Spleen (tissue), 11 donors: ENCODE measurements around the gene KIF21A. TPM values are rescaled to one million over a fixed set of nuclear protein-coding genes. Genes with fewer than 3 reads are reported as not detected.

ENCODE experiments used
- DNase-seq: peaks from one replicate; pipeline ENCODE4 v3.0.0-alpha.2; 2020
- H3K27ac ChIP-seq, 8 donors: fragments of 200-600 bp; sonication (generic) in 7 of 8; 1 replicate in 4 of 8; 2 replicates in 4 of 8; pipeline versions ENCODE4 v1.5.0 to v1.8.0; 2016 to 2021; ENCODE audit warnings: inconsistent platforms in 4 of 8, mild to moderate bottlenecking in 4 of 8, moderate library complexity in 1 of 8
- H3K27me3 ChIP-seq, 7 donors: fragments of 200-600 bp; sonication (generic) in 6 of 7; replicated peaks in 1 of 7; 1 replicate in 4 of 7; 2 replicates in 3 of 7; pipeline versions ENCODE4 v1.5.0 to v1.8.0; 2016 to 2021; ENCODE audit warnings: inconsistent platforms in 3 of 7, mild to moderate bottlenecking in 1 of 7
- H3K36me3 ChIP-seq, 6 donors: fragments of 200-600 bp; sonication (generic) in 5 of 6; 1 replicate in 4 of 6; 2 replicates in 2 of 6; pipeline versions ENCODE4 v1.5.0 to v1.8.0; 2016 to 2021; ENCODE audit warnings: inconsistent platforms in 2 of 6
- H3K4me1 ChIP-seq, 6 donors: fragments of 200-600 bp; sonication (generic) in 5 of 6; 1 replicate in 3 of 6; 2 replicates in 3 of 6; pipeline versions ENCODE4 v1.5.0 to v1.8.0; 2016 to 2021; ENCODE audit warnings: inconsistent platforms in 3 of 6
- H3K4me3 ChIP-seq, 8 donors: fragments of 200-600 bp; sonication (generic) in 7 of 8; 1 replicate in 4 of 8; 2 replicates in 4 of 8; pipeline versions ENCODE4 v1.5.0 to v1.8.0; 2016 to 2021; ENCODE audit warnings: inconsistent platforms in 4 of 8, mild to moderate bottlenecking in 4 of 8, moderate library complexity in 2 of 8
- H3K9me3 ChIP-seq, 8 donors: fragments of 200-600 bp; sonication (generic) in 7 of 8; 1 replicate in 4 of 8; 2 replicates in 4 of 8; pipeline versions ENCODE4 v1.5.0 to v1.8.0; 2016 to 2021; ENCODE audit warnings: inconsistent platforms in 4 of 8
- CTCF ChIP-seq, 11 experiments: fragments of 200-600 bp in 7 of 11; fragments of 450-650 bp in 4 of 11; sonication (generic) in 4 of 11; IDR thresholded peaks in 8 of 11; conservative IDR thresholded peaks in 3 of 11; 1 replicate in 7 of 11; 2 replicates in 4 of 11; pipeline versions ENCODE4 v1.4.0 to v1.8.0; 2016 to 2021; ENCODE audit warnings: antibody characterized with exemption in 11 of 11, inconsistent platforms in 4 of 11, mild to moderate bottlenecking in 1 of 11
- POLR2A ChIP-seq, 3 donors: fragments of 450-650 bp; IDR thresholded peaks; one replicate each; pipeline ENCODE4 v1.5.1; 2017; ENCODE audit warnings: antibody characterized with exemption in 3 of 3, mild to moderate bottlenecking in 1 of 3
- POLR2AphosphoS5 ChIP-seq, 3 donors: sonication (generic); formaldehyde crosslinking; IDR thresholded peaks; one replicate each; pipeline ENCODE4 v1.5.1; 2017; ENCODE audit warnings: antibody characterized with exemption in 3 of 3
- whole genome bisulfite sequencing, 5 donors: extraction: QIAGEN DNeasy Blood & Tissue Kit in 3 of 5; methylation state at CpG; one replicate each; pipeline versions ENCODE4 v1.1.5 to v1.1.7; 2013 to 2018; 5-methylcytosine and 5-hydroxymethylcytosine counted together
- intact Hi-C: fragments of 100-400 bp; cut with DNase I; formaldehyde crosslinking; loops from one replicate; pipeline ENCODE4 v1.15.0; 2023; ENCODE audit warnings: low total_unique reads
- polyA plus RNA-seq, 3 donors: library from polyadenylated mRNA; stranded (reverse); fragments of 200-250 nt; gene quantifications; one replicate each; pipeline ENCODE4 v1.2.1, GENCODE V29; 2013
- total RNA-seq, 7 donors: library from RNA; depleted of rRNA in 3 of 7; stranded (reverse); fragments of >200 nt in 3 of 7; fragmentation: NEBNext Ultra II Directional in 4 of 7; extraction: Animal tissue kit (Norgen Biotek cat#: 25700) in 4 of 7; gene quantifications; one replicate each; pipeline versions ENCODE4 v1.1.0 to v1.2.1, GENCODE V29; 2016 to 2021
- donor health status: healthy with polysubstance abuse.
- donor health status: DM: no; HTN: no; CAD: no; lungs with moderate emphysema.
- donor health status: DM: no; HTN: no; CAD: no.
- donor health status: Bipolar disorder and iron deficiency.
- donor health status: healthy.
- donor health status: DM: no; HTN: no; CAD: no.
- donor health status: DM: yes; HTN: yes; CAD: no.

Gene KIF21A
- total and polyA plus RNA-seq, 10 donors = 1.0 to 47.1 (median 11.8) TPM

DNA sequence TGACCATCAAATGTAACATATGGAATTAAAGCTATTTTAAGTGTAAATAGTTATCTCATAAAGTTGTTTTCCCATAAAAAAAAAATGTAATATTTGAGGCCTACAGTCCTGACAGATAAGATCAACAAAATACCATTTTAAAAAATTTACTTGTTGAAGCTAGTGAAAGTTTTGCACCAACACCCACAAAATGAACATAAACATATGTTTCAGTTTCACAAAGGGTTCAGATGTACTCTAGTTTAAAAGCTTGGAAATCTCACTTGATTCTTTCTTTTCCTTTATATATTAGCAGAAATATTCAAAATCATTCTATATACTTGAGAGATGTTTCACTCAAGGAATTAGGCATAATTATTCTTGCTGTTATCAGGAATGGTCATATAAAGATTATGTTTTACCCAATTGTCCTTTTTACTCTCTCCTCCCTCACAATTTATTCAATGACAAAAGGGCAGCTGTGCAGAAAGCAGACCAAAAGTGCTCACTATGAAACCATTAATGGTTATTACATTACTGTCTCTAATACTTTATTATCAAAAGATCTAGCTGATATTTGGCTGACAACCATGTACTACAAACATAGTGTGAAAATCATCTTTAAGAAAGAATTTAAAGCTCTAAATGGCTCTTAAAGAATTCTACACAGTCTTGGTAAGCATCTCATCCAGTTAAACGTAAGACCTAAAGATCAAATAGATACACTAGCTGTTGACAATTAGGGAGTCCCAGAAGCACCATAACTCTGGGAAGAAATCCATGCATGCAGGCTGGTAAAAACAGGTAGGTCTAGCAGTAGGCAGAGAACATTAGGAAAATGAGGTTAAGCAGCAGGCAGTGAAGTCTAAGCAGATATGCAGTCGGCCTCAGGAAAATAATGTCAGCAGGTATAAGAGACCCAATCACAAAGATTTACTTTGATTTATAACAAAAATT lies 28.8 kb downstream of the KIF21A start:
- no peak for DNase-seq
- Histone ChIP-seq H3K4me1 (peaks cover 0 to 8% (median 0%) of the 10 kb centered on the region in 6 donors), H3K4me3 (no peak overlapping the region), H3K36me3 (no peaks in the 10 kb centered on the region), H3K9me3 (no peaks in the 10 kb centered on the region), H3K27me3 (no peaks in the 10 kb centered on the region), H3K27ac (no peak overlapping the region)
- TF ChIP-seq POLR2AphosphoS5 (IDR thresholded peaks at IDR 0.05) = no peak
- TF ChIP-seq CTCF (IDR thresholded peaks at IDR 0.05 in 8 of 11, conservative IDR thresholded peaks at IDR 0.05 in 3 of 11) = no peak
- intact Hi-C loops = no loop called here
- 82 to 91% (median 85%) methylated on average over 2 of the region's 2 CpGs for WGBS, 5 donors

DNA sequence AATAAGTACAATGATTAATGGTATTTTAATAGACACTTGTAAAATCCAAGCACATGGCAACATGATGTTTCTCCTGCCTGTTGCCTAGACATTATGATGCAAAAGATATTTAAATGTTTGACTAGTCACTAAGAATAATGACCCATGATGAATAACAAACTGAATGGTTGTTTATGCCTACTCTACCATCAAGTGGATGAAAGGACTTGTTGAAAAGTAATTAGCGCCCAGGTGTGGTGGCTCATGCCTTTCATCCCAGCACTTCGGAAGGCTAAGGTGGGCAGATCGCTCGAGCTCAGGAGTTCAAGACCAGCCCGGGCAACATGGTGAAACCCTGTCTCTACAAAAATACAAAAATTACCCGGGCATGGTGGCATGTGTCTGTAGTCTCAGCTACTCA lies 30.7 kb downstream of the KIF21A start:
- Histone ChIP-seq H3K9me3 (no peaks in the 10 kb centered on the region), H3K4me1 (peaks cover 0 to 8% (median 0%) of the 10 kb centered on the region in 6 donors), H3K36me3 (no peaks in the 10 kb centered on the region), H3K27me3 (no peaks in the 10 kb centered on the region), H3K27ac (no peak overlapping the region), H3K4me3 (no peak overlapping the region)
- intact Hi-C loops = no loop called here
- WGBS, 5 donors = 71 to 92% (median 89%) methylated on average over 6 of the region's 6 CpGs
- TF ChIP-seq POLR2AphosphoS5 (IDR thresholded peaks at IDR 0.05) = no peak
- DNase-seq = no peak

DNA sequence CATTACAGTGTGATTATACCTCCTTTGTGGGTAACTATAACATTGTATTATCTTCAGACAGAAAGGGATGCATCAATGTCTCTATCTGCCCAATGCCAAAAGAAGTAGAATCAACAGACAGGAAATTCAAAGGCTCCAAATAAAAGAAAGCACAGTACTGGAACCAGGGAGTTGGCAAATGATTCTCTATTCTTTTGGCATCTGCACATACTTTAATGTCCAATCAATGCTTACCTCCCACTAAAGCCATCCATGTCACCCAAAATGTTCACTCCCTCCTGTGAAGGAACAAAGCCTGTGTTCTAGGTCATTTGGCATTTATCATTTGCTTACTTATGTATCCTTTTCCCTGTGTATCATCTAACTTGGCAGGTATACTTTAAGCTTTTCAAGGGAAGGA lies 36.7 kb downstream of the KIF21A start:
- H3K4me1 ChIP-seq = no peaks in the 10 kb centered on the region
- H3K27ac ChIP-seq = no peak overlapping the region
- no peaks in the 10 kb centered on the region for H3K27me3 ChIP-seq
- intact Hi-C loops = no loop called here
- no peaks in the 10 kb centered on the region for H3K36me3 ChIP-seq
- DNase-seq = no peak
- no peak overlapping the region for H3K4me3 ChIP-seq
- TF ChIP-seq POLR2A (IDR thresholded peaks at IDR 0.05) (no peak), POLR2AphosphoS5 (IDR thresholded peaks at IDR 0.05) (no peak), CTCF (IDR thresholded peaks at IDR 0.05 in 8 of 11, conservative IDR thresholded peaks at IDR 0.05 in 3 of 11) (no peak)
- H3K9me3 ChIP-seq = no peaks in the 10 kb centered on the region

- 67 to 84% (median 74%) methylated on average over 3 of the region's 3 CpGs for WGBS, 5 donors
- no peak for DNase-seq
- Histone ChIP-seq H3K9me3 (no peaks in the 10 kb centered on the region), H3K4me3 (no peak overlapping the region), H3K36me3 (no peaks in the 10 kb centered on the region), H3K27ac (no peak overlapping the region), H3K27me3 (no peaks in the 10 kb centered on the region), H3K4me1 (no peaks in the 10 kb centered on the region)
- intact Hi-C loops = no loop called here
- TF ChIP-seq CTCF (IDR thresholded peaks at IDR 0.05 in 8 of 11, conservative IDR thresholded peaks at IDR 0.05 in 3 of 11) = no peak
- no peak for TF ChIP-seq POLR2A (IDR thresholded peaks at IDR 0.05)
- TF ChIP-seq POLR2AphosphoS5 (IDR thresholded peaks at IDR 0.05) = no peak
These were observed 37.3 kb downstream of the KIF21A start for GRCh38 chr12:39405580-39405979.
